Loucy (cell line): ENCODE measurements around the gene CD320.

Experiments
- H2AFZ ChIP-seq: fragments of 200-600 bp; sonication (generic); 2 replicates; pipeline ENCODE4 v1.6.0; 2016; ENCODE audit warnings: antibody characterized with exemption, mild to moderate bottlenecking, low read length, moderate library complexity
- H3F3A ChIP-seq: fragments of 200-600 bp; 2 replicates; pipeline ENCODE4 v1.6.0; 2016; ENCODE audit warnings: antibody characterized with exemption, low read depth, mild to moderate bottlenecking
- H3K27me3 ChIP-seq: fragments of 200-600 bp; sonication (generic); 2 replicates; pipeline ENCODE4 v1.6.1; 2014; ENCODE audit warnings: low read length, mild to moderate bottlenecking; ENCODE audit not compliant: insufficient read depth, poor library complexity, severe bottlenecking
- H3K36me3 ChIP-seq: fragments of 200-600 bp; sonication (generic); 2 replicates; pipeline ENCODE4 v1.6.1; 2016; ENCODE audit warnings: low read length; ENCODE audit not compliant: insufficient read depth
- H3K4me1 ChIP-seq: fragments of 200-600 bp; sonication (generic); 2 replicates; pipeline ENCODE4 v1.5.1; 2014; ENCODE audit warnings: low read length, mild to moderate bottlenecking; ENCODE audit not compliant: insufficient read depth, poor library complexity, severe bottlenecking
- H3K4me2 ChIP-seq: fragments of 200-600 bp; sonication (generic); 2 replicates; pipeline ENCODE4 v1.6.0; 2014; ENCODE audit warnings: antibody characterized with exemption, low read length, low read depth, mild to moderate bottlenecking; ENCODE audit not compliant: poor library complexity, severe bottlenecking
- H3K4me3 ChIP-seq: fragments of 200-600 bp; sonication (generic); 2 replicates; pipeline ENCODE4 v1.5.1; 2014; ENCODE audit warnings: low read length, mild to moderate bottlenecking, mixed read lengths; ENCODE audit not compliant: poor library complexity, severe bottlenecking
- H3K79me2 ChIP-seq: fragments of 200-600 bp; sonication (generic); 2 replicates; pipeline ENCODE4 v1.6.1; 2014; ENCODE audit warnings: low read length; ENCODE audit not compliant: insufficient read depth
- H3K9ac ChIP-seq: fragments of 200-600 bp; sonication (generic); 2 replicates; pipeline ENCODE4 v1.6.0; 2014; ENCODE audit warnings: mild to moderate bottlenecking, low read depth, low read length, moderate library complexity; ENCODE audit not compliant: poor library complexity, severe bottlenecking
- H3K9me2 ChIP-seq: fragments of 200-600 bp; sonication (generic); replicated peaks from 2 replicates; pipeline ENCODE4 v1.6.1; 2016; ENCODE audit warnings: low read depth, low read length, mixed read lengths
- H3K9me3 ChIP-seq: fragments of 200-600 bp; sonication (generic); 2 replicates; pipeline ENCODE4 v1.6.1; 2014; ENCODE audit warnings: mild to moderate bottlenecking, antibody characterized with exemption, low read length, low read depth; ENCODE audit not compliant: insufficient read depth
- H4K20me1 ChIP-seq: fragments of 200-600 bp; sonication (generic); 2 replicates; pipeline ENCODE4 v1.6.0; 2014; ENCODE audit warnings: antibody characterized with exemption, low read length, mild to moderate bottlenecking; ENCODE audit not compliant: insufficient read depth, poor library complexity, severe bottlenecking
- CTCF ChIP-seq: fragments of 200-600 bp; sonication (generic); conservative IDR thresholded peaks from 2 replicates; pipeline ENCODE4 v1.5.1; 2014; ENCODE audit warnings: mild to moderate bottlenecking, antibody characterized with exemption, low read length
- EZH2phosphoT487 ChIP-seq: fragments of 200-600 bp; IDR thresholded peaks from 2 replicates; pipeline ENCODE4 v1.6.1; 2018; ENCODE audit warnings: antibody characterized with exemption, mild to moderate bottlenecking, moderate library complexity, borderline replicate concordance

Gene CD320

DNA sequence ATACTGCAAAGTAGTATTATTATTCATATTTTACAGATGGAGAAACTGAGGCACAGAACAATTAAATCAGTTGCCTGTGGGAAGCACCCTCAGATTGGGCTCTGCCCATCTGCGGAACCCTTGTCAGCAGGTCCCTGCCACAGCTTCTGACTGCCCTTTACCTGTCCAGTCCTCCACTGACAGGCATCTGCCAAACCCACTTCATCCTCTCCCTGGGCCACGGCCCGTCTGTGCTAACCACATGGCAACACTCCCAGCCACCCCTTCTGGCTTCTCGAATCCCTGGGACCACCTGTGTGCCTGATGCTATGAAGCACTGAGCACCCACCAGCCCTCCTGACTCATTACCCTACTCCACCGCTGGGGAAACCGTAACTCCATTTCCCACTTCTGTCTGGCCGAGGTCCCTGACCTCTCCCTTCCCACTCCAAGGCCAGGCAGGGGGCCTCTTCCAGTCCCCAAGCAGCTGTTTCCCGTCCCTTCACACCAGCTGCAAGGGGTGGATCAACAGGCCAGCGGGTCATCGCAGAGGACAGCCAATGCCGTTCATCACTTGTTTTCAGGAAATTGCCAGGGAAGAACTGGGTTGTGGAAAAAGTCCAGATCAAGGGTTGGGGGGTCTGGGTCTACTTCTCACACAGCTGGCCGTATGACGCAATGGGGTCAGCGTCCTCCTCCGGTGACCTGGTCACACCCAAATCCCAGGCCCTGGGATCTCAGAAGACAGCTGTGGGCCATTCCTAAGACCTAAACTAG is 32.4 kb upstream of the CD320 start:
- Histone ChIP-seq H2AFZ (no peak overlapping the region), H4K20me1 (no peaks in the 10 kb centered on the region), H3K79me2 (no peaks in the 10 kb centered on the region), H3K9ac (no peak overlapping the region), H3F3A (no peaks in the 10 kb centered on the region), H3K27me3 (no peaks in the 10 kb centered on the region), H3K4me1 (peaks cover 4% of the 10 kb centered on the region), H3K4me2 (no peak overlapping the region), H3K36me3 (no peaks in the 10 kb centered on the region), H3K9me3 (no peaks in the 10 kb centered on the region), H3K4me3 (no peak overlapping the region), H3K9me2 (no peaks in the 10 kb centered on the region)
- TF ChIP-seq CTCF (no peak), EZH2phosphoT487 (no peak)

DNA sequence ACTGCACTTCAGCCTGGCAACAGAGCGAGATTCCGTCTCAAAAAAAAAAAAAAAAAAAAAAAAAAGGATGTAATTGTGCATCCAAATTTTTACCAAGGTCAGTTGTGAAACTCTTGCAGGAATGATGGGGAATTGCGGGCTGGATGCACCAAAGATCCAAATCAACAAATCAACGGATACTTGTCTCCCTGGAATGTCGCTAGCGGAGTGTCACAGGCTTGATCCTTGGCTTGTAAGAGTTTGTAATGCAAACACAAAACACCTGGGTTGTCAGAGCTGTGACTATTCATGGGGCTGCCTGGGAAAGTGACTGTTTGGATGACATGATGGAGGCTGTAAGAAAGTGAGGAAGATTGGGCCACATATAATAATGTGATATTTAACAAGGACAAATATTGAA is 30.7 kb upstream of the CD320 start:
- peaks cover 4% of the 10 kb centered on the region for H3K4me1 ChIP-seq
- H2AFZ ChIP-seq: no peak overlapping the region
- H3K27me3 ChIP-seq: no peaks in the 10 kb centered on the region
- H3K4me2 ChIP-seq: no peak overlapping the region
- H3K4me3 ChIP-seq: no peak overlapping the region
- no peaks in the 10 kb centered on the region for H3K79me2 ChIP-seq
- no peak overlapping the region for H3K9ac ChIP-seq
- no peaks in the 10 kb centered on the region for H3K9me2 ChIP-seq
- no peaks in the 10 kb centered on the region for H3K36me3 ChIP-seq
- TF ChIP-seq CTCF (no peak), EZH2phosphoT487 (no peak)
- H4K20me1 ChIP-seq: no peaks in the 10 kb centered on the region
- no peaks in the 10 kb centered on the region for H3F3A ChIP-seq
- H3K9me3 ChIP-seq: no peaks in the 10 kb centered on the region

DNA sequence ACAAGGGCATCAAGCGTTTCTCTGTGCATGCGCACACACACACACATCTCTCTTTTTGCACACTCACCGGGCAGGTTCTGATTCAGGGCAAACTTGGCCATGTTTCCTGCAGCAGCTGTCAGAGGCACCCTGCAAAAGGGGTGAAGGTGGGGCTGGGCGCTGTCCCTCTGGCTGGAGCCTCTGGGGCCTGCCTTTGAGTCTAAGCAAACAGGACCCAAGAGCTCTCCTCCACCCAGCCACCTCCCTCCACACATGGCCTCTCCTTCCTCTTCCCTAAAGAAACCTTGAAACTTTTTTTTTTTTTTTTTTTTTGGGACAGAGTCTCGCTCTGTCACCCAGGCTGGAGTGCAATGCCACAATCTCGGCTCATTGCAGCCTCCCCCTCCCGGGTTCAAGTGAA is 29.6 kb upstream of the CD320 start:
- no peak for TF ChIP-seq EZH2phosphoT487
- no peak for TF ChIP-seq CTCF
- no peak overlapping the region for H3K4me2 ChIP-seq
- H3F3A ChIP-seq: no peaks in the 10 kb centered on the region
- no peak overlapping the region for H3K9ac ChIP-seq
- H3K27me3 ChIP-seq: no peaks in the 10 kb centered on the region
- no peak overlapping the region for H2AFZ ChIP-seq
- H3K36me3 ChIP-seq: no peaks in the 10 kb centered on the region
- H3K79me2 ChIP-seq: no peaks in the 10 kb centered on the region
- no peaks in the 10 kb centered on the region for H3K9me2 ChIP-seq
- no peaks in the 10 kb centered on the region for H4K20me1 ChIP-seq
- H3K4me3 ChIP-seq: no peak overlapping the region
- H3K4me1 ChIP-seq: peaks cover 1% of the 10 kb centered on the region
- no peaks in the 10 kb centered on the region for H3K9me3 ChIP-seq
